ENCODE measurements around the gene EPB41L3.

Gene EPB41L3

GRCh38 chr18:5370332-5370731 is 173.5 kb downstream of the EPB41L3 start:
- no peak for TF ChIP-seq CTCF (IDR thresholded peaks at IDR 0.05)

GRCh38 chr18:5369513-5369912 is 174.3 kb downstream of the EPB41L3 start:
- no peak for TF ChIP-seq CTCF (IDR thresholded peaks at IDR 0.05)

GRCh38 chr18:5365443-5365842 is 178.4 kb downstream of the EPB41L3 start:
- no peak for TF ChIP-seq CTCF (IDR thresholded peaks at IDR 0.05)

GRCh38 chr18:5350636-5351035 is 193.2 kb downstream of the EPB41L3 start:
- no peak for TF ChIP-seq CTCF (IDR thresholded peaks at IDR 0.05)

Data from LNCAP (cell line).